ENCODE measurements around the gene LAMB3.

Gene LAMB3

GRCh38 chr1:209616366-209617046, 35.7 kb downstream of the LAMB3 start:
- no peak for DNase-seq

GRCh38 chr1:209614906-209615305, 37.3 kb downstream of the LAMB3 start:
- DNase-seq: no peak

GRCh38 chr1:209614151-209614420, 38.1 kb downstream of the LAMB3 start:
- no peak for DNase-seq

GRCh38 chr1:209613400-209614150, 38.6 kb downstream of the LAMB3 start:
- no peak for DNase-seq

- DNase-seq: no peak
Measured at GRCh38 chr1:209612646-209613399, 39.4 kb downstream of the LAMB3 start.

- no peak for DNase-seq
Measured at GRCh38 chr1:209611771-209612570, 40.3 kb downstream of the LAMB3 start.

- no peak for DNase-seq
Measured at GRCh38 chr1:209610631-209610905, 41.7 kb downstream of the LAMB3 start.

- DNase-seq: no peak
Measured at GRCh38 chr1:209609791-209610630, 42.2 kb downstream of the LAMB3 start.

- no peak for DNase-seq
Measured at GRCh38 chr1:209609041-209609790, 43.0 kb downstream of the LAMB3 start.

GRCh38 chr1:209607795-209608178, 44.4 kb downstream of the LAMB3 start:
- no peak for DNase-seq

- DNase-seq: no peak
Measured at GRCh38 chr1:209607102-209607794, 45.0 kb downstream of the LAMB3 start.

- no peak for DNase-seq
Measured at GRCh38 chr1:209603877-209604276, 48.3 kb downstream of the LAMB3 start.

GRCh38 chr1:209601809-209602657, 50.2 kb downstream of the LAMB3 start:
- DNase-seq: no peak

GRCh38 chr1:209600541-209600940, 51.7 kb downstream of the LAMB3 start:
- no peak for DNase-seq

- no peak for DNase-seq
Measured at GRCh38 chr1:209598227-209598626, 54.0 kb downstream of the LAMB3 start.

GRCh38 chr1:209597499-209597898, 54.7 kb downstream of the LAMB3 start:
- no peak for DNase-seq

- no peak for DNase-seq
Measured at GRCh38 chr1:209595599-209596285, 56.5 kb downstream of the LAMB3 start.

- DNase-seq: no peak
Measured at GRCh38 chr1:209595028-209595427, 57.2 kb downstream of the LAMB3 start.

GRCh38 chr1:209594440-209594839, 57.8 kb downstream of the LAMB3 start:
- no peak for DNase-seq

GRCh38 chr1:209593747-209594146, 58.5 kb downstream of the LAMB3 start:
- no peak for DNase-seq

Data from activated naive CD4-positive, alpha-beta T cell (primary cell).